GM13977 (cell line): Measurements from ENCODE around the gene SHROOM3.

Source experiments
- DNase-seq: peaks from one replicate; pipeline ENCODE4 v3.0.0; 2012; ENCODE audit warnings: low spot score
- CTCF ChIP-seq: IDR thresholded peaks from 2 replicates; pipeline ENCODE4 v1.5.1; 2012; ENCODE audit warnings: mild to moderate bottlenecking, control low read depth; ENCODE audit not compliant: insufficient read depth; ENCODE audit errors: extremely low read depth, missing control alignments
- in situ Hi-C: fragments of 300-500 bp; cut with MboI; formaldehyde crosslinking; loops from one replicate; pipeline ENCODE4 v1.12.0; 2022; ENCODE audit warnings: low sequenced_read_pairs, low pct_unique_long_range_greater_than_20kb, mixed read lengths, inconsistent platforms; ENCODE audit not compliant: unreplicated experiment

Gene SHROOM3

GRCh38 chr4:76589872-76590797 lies 155.1 kb downstream of the SHROOM3 start:
- in situ Hi-C loops, result no loop called here
- no peak for TF ChIP-seq CTCF
- no peak for DNase-seq

GRCh38 chr4:76590798-76591281 lies 155.8 kb downstream of the SHROOM3 start:
- no peak for TF ChIP-seq CTCF
- in situ Hi-C loops, result no loop called here
- DNase-seq, result no peak

- in situ Hi-C loops, result no loop called here
- TF ChIP-seq CTCF, result no peak
- DNase-seq, result no peak
These were observed 157.0 kb downstream of the SHROOM3 start for GRCh38 chr4:76591992-76592391.

GRCh38 chr4:76592460-76592859 lies 157.4 kb downstream of the SHROOM3 start:
- no peak for DNase-seq
- in situ Hi-C loops, result no loop called here
- no peak for TF ChIP-seq CTCF

- no peak for TF ChIP-seq CTCF
- in situ Hi-C loops, result no loop called here
These were observed 159.1 kb downstream of the SHROOM3 start for GRCh38 chr4:76594173-76594572.

GRCh38 chr4:76595435-76595834 lies 160.4 kb downstream of the SHROOM3 start:
- in situ Hi-C loops, result no loop called here
- TF ChIP-seq CTCF, result no peak
- DNase-seq, result no peak

More at GRCh38 chr4:76594173-76594572, 159.1 kb downstream of the SHROOM3 start:
- no peak for DNase-seq
